Subcutaneous abdominal adipose tissue (tissue), 5 donors: ENCODE results near the gene CCDC47.
"Not testable (repeated sequence)": the region's sequence is repeated elsewhere in the genome, so short reads cannot be mapped to it uniquely, and the experiment has no call there.

Experiments used
- H3K27ac ChIP-seq: one replicate; pipeline ENCODE4 v1.7.0; 2013; ENCODE audit warnings: low read depth, mild to moderate bottlenecking, inconsistent platforms, low read length, moderate library complexity
- H3K27me3 ChIP-seq, 5 donors: one replicate each; pipeline ENCODE4 v1.7.0; 2013; ENCODE audit warnings: low read length in 5 of 5, inconsistent platforms in 1 of 5; ENCODE audit not compliant: control insufficient read depth in 5 of 5, insufficient read depth in 4 of 5
- H3K36me3 ChIP-seq, 5 donors: one replicate each; pipeline ENCODE4 v1.7.0; 2013; ENCODE audit warnings: low read length in 5 of 5; ENCODE audit not compliant: control insufficient read depth in 5 of 5, insufficient read depth in 5 of 5
- H3K4me1 ChIP-seq, 5 donors: one replicate each; pipeline ENCODE4 v1.7.0; 2013; ENCODE audit warnings: low read length in 5 of 5, mild to moderate bottlenecking in 3 of 5, moderate library complexity in 1 of 5; ENCODE audit not compliant: control insufficient read depth in 5 of 5, insufficient read depth in 5 of 5
- H3K4me3 ChIP-seq, 5 donors: one replicate each; pipeline ENCODE4 v1.7.0; 2013; ENCODE audit warnings: low read length in 5 of 5, low read depth in 1 of 5
- H3K9ac ChIP-seq, 5 donors: one replicate each; pipeline ENCODE4 v1.7.0; 2013; ENCODE audit warnings: low read length in 5 of 5, mild to moderate bottlenecking in 4 of 5, moderate library complexity in 3 of 5
- H3K9me3 ChIP-seq, 5 donors: one replicate each; pipeline ENCODE4 v1.7.0; 2013; ENCODE audit warnings: low read length in 5 of 5; ENCODE audit not compliant: control insufficient read depth in 5 of 5
- donor health status: healthy.
- donor health status: healthy.
- donor health status: healthy.
- donor health status: healthy.
- donor health status: healthy.

The CCDC47 gene

DNA sequence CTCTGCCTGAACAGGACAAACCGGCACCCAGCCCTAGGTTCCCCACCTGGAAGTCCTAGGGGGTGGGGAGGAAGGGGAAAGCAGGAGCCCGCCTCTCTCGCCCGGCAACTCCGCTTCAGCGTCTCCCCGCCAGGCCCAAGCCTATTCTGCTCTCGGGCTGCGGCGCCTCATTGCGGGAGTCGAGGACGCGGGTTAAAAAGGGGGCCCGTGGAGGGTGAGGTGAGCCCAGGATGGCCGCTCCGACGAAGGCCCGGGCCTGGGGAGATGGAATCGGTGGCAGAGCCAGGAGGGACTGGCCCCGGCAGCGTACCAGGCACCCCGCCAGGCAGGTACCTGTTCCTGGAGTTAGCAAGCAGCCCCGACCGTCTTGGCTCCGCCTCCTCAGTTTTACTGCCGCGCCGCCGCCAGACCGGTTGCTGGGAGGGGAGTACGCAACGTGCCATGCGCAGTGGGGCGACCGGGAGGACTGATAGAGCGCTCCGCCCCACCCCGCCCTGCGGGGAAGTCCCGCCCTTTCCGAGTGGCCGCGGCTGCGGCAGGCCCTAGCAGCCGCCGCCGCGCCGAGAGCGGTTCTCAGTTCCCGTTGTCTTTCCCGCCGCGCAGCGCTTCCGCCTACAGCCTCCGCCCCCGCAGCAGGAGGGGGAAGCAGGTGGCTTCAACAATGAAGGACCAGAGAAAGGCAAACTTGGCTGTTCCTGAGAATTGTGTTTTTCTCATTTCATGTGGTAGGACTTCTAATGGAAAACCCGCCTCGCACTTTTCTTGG, 31.8 kb downstream of the CCDC47 start, which contains the start of gene STRADA:
Gene STRADA (minus strand): TSS at position 392 of the 766 bp plus-strand sequence. CDS start 13,430 bp downstream, outside the sequence.
- Histone ChIP-seq H3K4me1 (peaks cover 5 to 24% (median 15%) of the 10 kb centered on the region in 5 donors), H3K4me3 (peak within 1 kb of the TSS; percentile 84 to 89 (median 87)), H3K36me3 (peaks cover 9 to 15% (median 11%) of the 10 kb centered on the region in 5 donors), H3K9me3 (no peaks in the 10 kb centered on the region), H3K27ac (peak within 1 kb of the TSS; percentile 90), H3K9ac (peak within 1 kb of the TSS; percentile 68 to 97 (median 90)), H3K27me3 (no peaks in the 10 kb centered on the region)

- Histone ChIP-seq H3K9me3 (no peaks in the 10 kb centered on the region), H3K4me1 (peaks cover 5 to 24% (median 15%) of the 10 kb centered on the region in 5 donors), H3K27me3 (no peaks in the 10 kb centered on the region), H3K4me3 (peak overlapping the region; percentile 75 to 87 (median 84)), H3K9ac (peak overlapping the region; percentile 59 to 97 (median 90)), H3K36me3 (peaks cover 6 to 13% (median 7%) of the 10 kb centered on the region in 5 donors), H3K27ac (peak overlapping the region; percentile 90)
These were observed 32.3 kb downstream of the CCDC47 start for GRCh38 chr17:63741143-63741407.

GRCh38 chr17:63740464-63741142, 32.8 kb downstream of the CCDC47 start:
- H3K36me3 ChIP-seq, result peaks cover 1 to 8% (median 2%) of the 10 kb centered on the region in 5 donors
- peak overlapping the region; percentile 75 to 87 (median 84) for H3K4me3 ChIP-seq
- H3K4me1 ChIP-seq, result peaks cover 5 to 24% (median 15%) of the 10 kb centered on the region in 5 donors
- H3K9me3 ChIP-seq, result no peaks in the 10 kb centered on the region
- H3K27ac ChIP-seq, result peak overlapping the region; percentile 90
- peak overlapping the region; percentile 59 to 97 (median 90) for H3K9ac ChIP-seq
- no peaks in the 10 kb centered on the region for H3K27me3 ChIP-seq

DNA sequence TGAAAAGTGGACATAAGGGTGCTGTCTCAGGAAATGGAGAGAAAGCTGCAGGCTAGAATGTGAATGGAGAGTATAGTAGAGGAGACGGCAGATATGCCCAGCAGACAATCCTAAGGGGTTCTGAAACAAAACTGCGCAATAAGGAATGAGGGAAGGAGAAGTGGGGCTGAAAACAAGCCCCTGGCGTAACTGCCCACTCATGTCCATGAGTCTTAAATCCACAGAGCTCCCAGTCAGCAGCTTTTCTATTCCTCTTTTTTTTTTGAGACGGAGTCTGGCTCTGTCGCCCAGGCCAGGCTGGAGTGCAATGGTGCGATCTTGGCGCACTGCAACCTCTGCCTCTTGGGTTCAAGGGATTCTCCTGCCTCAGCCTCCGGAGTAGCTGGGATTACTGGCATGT, 37.7 kb downstream of the CCDC47 start:
- H3K4me3 ChIP-seq, result no peak overlapping the region
- peaks cover 0 to 5% (median 0%) of the 10 kb centered on the region in 5 donors for H3K36me3 ChIP-seq
- no peaks in the 10 kb centered on the region for H3K27me3 ChIP-seq
- peaks cover 3 to 6% (median 5%) of the 10 kb centered on the region in 5 donors for H3K4me1 ChIP-seq
- H3K9me3 ChIP-seq, result no peaks in the 10 kb centered on the region
- H3K9ac ChIP-seq, result no peak overlapping the region
- H3K27ac ChIP-seq, result no peak overlapping the region

GRCh38 chr17:63722403-63722802, 51.0 kb downstream of the CCDC47 start:
- no peak overlapping the region for H3K27ac ChIP-seq
- no peak overlapping the region for H3K9ac ChIP-seq
- H3K4me1 ChIP-seq, result no peaks in the 10 kb centered on the region
- H3K27me3 ChIP-seq, result no peaks in the 10 kb centered on the region
- H3K36me3 ChIP-seq, result peaks cover 11 to 26% (median 20%) of the 10 kb centered on the region in 5 donors
- no peaks in the 10 kb centered on the region for H3K9me3 ChIP-seq
- no peak overlapping the region for H3K4me3 ChIP-seq

DNA sequence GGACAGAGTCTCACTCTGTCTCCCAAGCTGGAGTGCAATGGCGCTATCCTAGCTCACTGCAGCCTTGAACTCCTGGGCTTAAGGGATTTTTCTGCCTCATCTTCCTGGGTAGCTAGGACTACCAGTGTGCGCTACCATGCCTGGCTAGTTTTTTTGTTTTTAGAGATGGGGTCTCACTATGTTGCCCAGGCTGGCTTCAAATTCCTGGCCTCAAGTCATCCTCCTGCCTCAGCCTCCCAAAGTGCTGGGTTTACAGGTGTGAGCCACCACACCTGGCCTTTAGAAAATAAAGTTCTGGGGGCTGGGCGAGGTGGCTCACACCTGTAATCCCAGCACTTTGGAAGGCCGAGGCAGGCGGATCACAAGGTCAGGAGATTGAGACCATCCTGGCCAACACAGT, 53.2 kb downstream of the CCDC47 start:
- not testable (repeated sequence) for H3K9me3 ChIP-seq, H3K4me3 ChIP-seq, H3K27ac ChIP-seq, H3K9ac ChIP-seq, H3K4me1 ChIP-seq, H3K27me3 ChIP-seq
- peaks cover 7 to 20% (median 13%) of the 10 kb centered on the region in 5 donors for H3K36me3 ChIP-seq

- Histone ChIP-seq H3K27me3 (no peaks in the 10 kb centered on the region), H3K4me1 (peaks cover 0 to 9% (median 0%) of the 10 kb centered on the region in 5 donors), H3K27ac (no peak overlapping the region), H3K9me3 (no peaks in the 10 kb centered on the region), H3K36me3 (peaks cover 7 to 31% (median 16%) of the 10 kb centered on the region in 5 donors), H3K9ac (no peak overlapping the region), H3K4me3 (no peak overlapping the region)
These were observed 54.4 kb downstream of the CCDC47 start for GRCh38 chr17:63718988-63719387.

DNA sequence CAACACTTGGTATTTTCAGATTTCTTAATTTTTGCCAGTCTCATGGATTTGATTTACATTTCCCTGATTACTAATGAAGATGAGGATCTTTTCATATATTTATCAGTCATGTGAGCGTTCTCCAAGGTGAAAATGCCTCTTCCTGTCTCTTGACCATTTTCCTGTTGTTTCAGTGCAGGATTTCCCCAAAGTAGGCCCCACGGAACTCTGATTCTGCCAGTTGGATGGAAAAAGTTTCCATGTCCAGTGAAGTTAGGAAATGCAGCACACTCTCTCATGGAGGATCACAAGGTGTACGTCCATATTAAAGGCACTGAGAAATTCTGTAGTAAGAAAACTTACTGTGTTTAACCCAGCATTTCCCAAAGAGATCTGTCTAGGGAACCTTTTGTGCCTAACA, 57.0 kb downstream of the CCDC47 start:
- Histone ChIP-seq H3K4me3 (no peak overlapping the region), H3K27ac (no peak overlapping the region), H3K9ac (no peak overlapping the region), H3K27me3 (no peaks in the 10 kb centered on the region), H3K4me1 (peaks cover 0 to 9% (median 0%) of the 10 kb centered on the region in 5 donors), H3K36me3 (peaks cover 17 to 52% (median 30%) of the 10 kb centered on the region in 5 donors), H3K9me3 (no peaks in the 10 kb centered on the region)

DNA sequence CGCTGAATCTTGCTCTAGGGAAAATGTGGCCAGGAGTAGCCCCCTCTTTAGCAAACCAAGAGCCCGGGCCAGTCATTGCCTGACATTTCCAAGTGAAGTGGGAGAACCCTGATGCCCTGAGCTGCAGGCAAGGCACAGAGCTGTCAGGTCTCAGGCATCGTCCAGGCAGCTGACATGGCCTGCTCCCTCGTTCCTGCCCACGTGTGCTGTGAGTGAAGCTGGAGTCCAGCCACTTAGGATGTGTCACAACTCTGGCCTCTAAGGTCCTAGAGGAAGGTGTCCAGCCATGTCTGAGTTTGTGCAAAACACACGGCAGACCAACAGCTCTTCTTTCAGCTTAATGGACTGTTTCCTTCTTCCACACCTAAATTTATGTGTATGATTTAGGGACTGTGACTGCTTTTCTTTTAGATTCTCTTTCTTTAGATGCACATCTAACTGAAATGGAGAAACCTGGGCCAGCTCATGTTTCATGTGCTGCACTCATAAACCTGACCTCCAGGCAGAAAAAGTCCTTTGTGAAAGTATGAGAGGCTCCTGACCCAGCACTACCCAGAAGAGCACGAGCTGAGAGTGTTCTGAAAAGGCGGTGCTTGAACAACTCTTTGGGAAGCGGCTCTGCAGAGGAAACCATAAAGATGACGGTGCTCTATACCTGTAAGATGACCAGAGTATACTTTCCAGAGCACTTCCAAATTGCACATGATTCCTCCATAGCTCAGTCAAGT, 58.7 kb downstream of the CCDC47 start:
- H3K36me3 ChIP-seq, result peaks cover 21 to 68% (median 45%) of the 10 kb centered on the region in 5 donors
- H3K27ac ChIP-seq, result no peak overlapping the region
- H3K27me3 ChIP-seq, result no peaks in the 10 kb centered on the region
- H3K4me1 ChIP-seq, result peaks cover 0 to 9% (median 0%) of the 10 kb centered on the region in 5 donors
- no peak overlapping the region for H3K9ac ChIP-seq
- H3K4me3 ChIP-seq, result no peak overlapping the region
- H3K9me3 ChIP-seq, result no peaks in the 10 kb centered on the region
